SK-N-SH treated with all-trans-retinoic acid at 6 μM for 48 hours (cell line): ENCODE results near the gene CTIF.

Source experiments
- GLIS3 ChIP-seq: fragments of 250-450 bp; sonication (Bioruptor Pico); IDR thresholded peaks from 2 replicates; pipeline ENCODE4 v1.5.0; 2020; ENCODE audit warnings: mild to moderate bottlenecking, moderate library complexity
- PATZ1 ChIP-seq: fragments of 250-450 bp; sonication (Bioruptor Pico); IDR thresholded peaks from 2 replicates; pipeline ENCODE4 v1.8.0; 2020; ENCODE audit warnings: mild to moderate bottlenecking, moderate library complexity, borderline replicate concordance
- POU6F1 ChIP-seq: fragments of 250-450 bp; sonication (Bioruptor Pico); IDR thresholded peaks from 2 replicates; pipeline ENCODE4 v1.8.0; 2021; ENCODE audit warnings: low read depth, mild to moderate bottlenecking, moderate library complexity, borderline replicate concordance
- TSHZ2 ChIP-seq: fragments of 250-450 bp; sonication (Bioruptor Pico); IDR thresholded peaks from 2 replicates; pipeline ENCODE4 v1.5.0; 2020; ENCODE audit warnings: mild to moderate bottlenecking, moderate library complexity
- ZNF565 ChIP-seq: fragments of 450-650 bp; formaldehyde crosslinking; conservative IDR thresholded peaks from 2 replicates; pipeline ENCODE4 v1.5.0; 2020; ENCODE audit warnings: low read depth, mild to moderate bottlenecking, moderate library complexity
- ZNF8 ChIP-seq: fragments of 450-650 bp; formaldehyde crosslinking; IDR thresholded peaks from 2 replicates; pipeline ENCODE4 v1.5.0; 2020; ENCODE audit warnings: mild to moderate bottlenecking, moderate library complexity

- TF ChIP-seq POU6F1 (CRISPR knock-in tag): no peak
- TF ChIP-seq ZNF8 (CRISPR knock-in tag): no peak
- no peak for TF ChIP-seq PATZ1
- no peak for TF ChIP-seq GLIS3 (CRISPR knock-in tag)
- no peak for TF ChIP-seq ZNF565
- no peak for TF ChIP-seq TSHZ2
These were observed 100.3 kb downstream of the CTIF start for GRCh38 chr18:48638896-48639771.
